ENCODE results near the gene ELFN1.

- TF ChIP-seq POLR2A (IDR thresholded peaks at IDR 0.05) (no peak), CTCF (IDR thresholded peaks at IDR 0.05) (no peak)
Observed at GRCh38 chr7:1650363-1651030, 19.6 kb upstream of the ELFN1 start.

All from uterus (tissue), 2 donors.